SK-N-MC (cell line): ENCODE results near the gene PAM16.

Experiments used
- EZH2 ChIP-seq: fragments of 200-600 bp; sonication (generic); IDR thresholded peaks from one replicate; pipeline ENCODE4 v1.6.1; 2017; ENCODE audit warnings: antibody characterized with exemption
- FOXP2 ChIP-seq: optimal IDR thresholded peaks from 2 replicates; pipeline ENCODE3; 2011; ENCODE audit warnings: mild to moderate bottlenecking, moderate library complexity; ENCODE audit not compliant: insufficient read depth; ENCODE audit errors: extremely low read length, control extremely low read depth
- POLR2AphosphoS5 ChIP-seq: IDR thresholded peaks from 2 replicates; pipeline ENCODE4 v1.6.1; 2012; ENCODE audit warnings: mild to moderate bottlenecking, low read depth, low read length, borderline replicate concordance

- TF ChIP-seq POLR2AphosphoS5 (no peak), EZH2 (no peak), FOXP2 (no peak)
Measured at GRCh38 chr16:4383591-4384444, 32.7 kb upstream of the PAM16 start.
